ENCODE results near the gene ARHGAP10.
A peak's percentile ranks its signal among the peaks of the same experiment; 100 is the strongest.

DNA sequence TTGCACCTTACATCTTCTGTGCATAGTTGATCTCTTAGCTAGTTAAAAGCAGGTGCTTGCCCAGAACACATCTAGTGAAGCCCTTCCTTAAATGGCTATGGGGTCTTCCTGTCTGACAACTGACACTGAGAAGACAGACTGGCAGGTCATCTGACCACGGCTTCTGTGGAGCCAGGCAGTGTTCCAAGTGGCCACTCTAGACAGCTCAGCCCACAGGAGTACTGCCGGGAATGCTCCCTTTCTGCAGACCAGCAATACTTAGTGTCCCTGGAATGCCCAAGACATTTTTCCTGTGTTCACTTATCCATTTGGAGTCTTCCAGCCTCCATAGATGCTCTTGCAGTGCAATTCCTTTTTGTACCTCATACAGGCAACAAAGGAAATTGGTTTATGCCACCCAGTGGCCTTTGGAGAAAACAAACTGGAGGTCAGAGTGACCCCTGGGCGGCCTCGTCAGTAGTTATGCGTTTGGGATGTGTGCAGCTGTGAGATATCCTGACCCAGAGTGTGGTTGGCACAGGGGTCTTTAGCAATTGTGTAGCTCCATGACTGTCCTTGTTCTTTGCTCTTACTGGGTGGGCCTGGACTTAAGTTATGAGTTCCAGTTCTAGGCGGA is 335.5 kb downstream of the ARHGAP10 start:
- TF ChIP-seq, protein P1, sequence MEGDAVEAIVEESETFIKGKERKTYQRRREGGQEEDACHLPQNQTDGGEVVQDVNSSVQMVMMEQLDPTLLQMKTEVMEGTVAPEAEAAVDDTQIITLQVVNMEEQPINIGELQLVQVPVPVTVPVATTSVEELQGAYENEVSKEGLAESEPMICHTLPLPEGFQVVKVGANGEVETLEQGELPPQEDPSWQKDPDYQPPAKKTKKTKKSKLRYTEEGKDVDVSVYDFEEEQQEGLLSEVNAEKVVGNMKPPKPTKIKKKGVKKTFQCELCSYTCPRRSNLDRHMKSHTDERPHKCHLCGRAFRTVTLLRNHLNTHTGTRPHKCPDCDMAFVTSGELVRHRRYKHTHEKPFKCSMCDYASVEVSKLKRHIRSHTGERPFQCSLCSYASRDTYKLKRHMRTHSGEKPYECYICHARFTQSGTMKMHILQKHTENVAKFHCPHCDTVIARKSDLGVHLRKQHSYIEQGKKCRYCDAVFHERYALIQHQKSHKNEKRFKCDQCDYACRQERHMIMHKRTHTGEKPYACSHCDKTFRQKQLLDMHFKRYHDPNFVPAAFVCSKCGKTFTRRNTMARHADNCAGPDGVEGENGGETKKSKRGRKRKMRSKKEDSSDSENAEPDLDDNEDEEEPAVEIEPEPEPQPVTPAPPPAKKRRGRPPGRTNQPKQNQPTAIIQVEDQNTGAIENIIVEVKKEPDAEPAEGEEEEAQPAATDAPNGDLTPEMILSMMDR (IDR thresholded peaks at IDR 0.05) = no peak
- no peak for TF ChIP-seq POLR2A (IDR thresholded peaks at IDR 0.05)
- TF ChIP-seq EP300 (IDR thresholded peaks at IDR 0.05) = no peak
- peak; percentile 7 for TF ChIP-seq POLR2AphosphoS5 (IDR thresholded peaks at IDR 0.05)

All from gastroesophageal sphincter (tissue), 3 donors.